ENCODE results near the gene ZMAT5. TPM values are rescaled to one million over a fixed set of nuclear protein-coding genes. Genes with fewer than 3 reads are reported as not detected.

ZMAT5 gene
- total RNA-seq, 5 donors from 2014 or later (not counting 1 experiment from before 2014, with no cell fraction given): 11.2 to 23.1 (median 21.1) TPM

DNA sequence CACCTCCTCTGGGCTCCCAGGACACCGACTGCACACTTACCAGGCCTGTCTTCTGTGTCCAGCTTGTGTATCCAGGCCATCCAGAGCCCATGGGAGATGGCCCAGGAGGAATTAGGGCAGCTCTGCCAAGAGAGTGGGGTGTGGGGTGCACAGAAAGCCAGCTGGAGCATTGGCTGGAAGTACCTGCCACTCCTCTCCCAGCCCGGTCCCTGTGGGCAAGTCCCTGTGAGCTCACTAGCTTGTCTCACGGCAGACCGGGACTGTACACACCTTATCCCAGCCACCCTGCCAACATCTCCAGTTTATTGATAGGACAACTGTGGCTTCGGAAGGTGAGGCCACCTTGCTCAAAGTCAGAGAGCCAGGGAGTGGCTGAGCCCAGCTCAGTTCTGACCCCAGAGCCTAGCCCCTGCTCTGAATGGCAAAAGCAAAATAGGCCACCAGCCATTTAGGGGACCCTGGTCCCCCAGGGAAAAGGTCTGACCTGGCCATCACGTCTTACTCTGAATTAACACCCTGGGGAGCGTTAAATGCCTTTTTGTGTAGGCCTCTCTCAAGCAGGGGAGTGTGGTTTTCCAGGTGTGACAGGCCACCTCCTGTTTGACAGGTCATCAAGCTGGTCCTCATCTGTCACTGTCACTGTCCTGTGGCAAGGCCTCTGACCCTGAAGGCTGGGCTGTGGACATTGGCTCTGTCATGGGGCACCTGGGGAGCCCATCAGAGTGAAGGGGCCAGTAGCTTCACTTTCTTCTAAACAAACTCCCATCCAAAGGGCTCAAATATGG, 15.4 kb upstream of the ZMAT5 start:
- Mint-ChIP-seq H3K36me3 (peaks cover 4% of the 10 kb centered on the region), H3K9me3 (no peaks in the 10 kb centered on the region), H3K4me1 (no peaks in the 10 kb centered on the region), H3K4me3 (no peak overlapping the region), H3K27me3 (no peaks in the 10 kb centered on the region), H3K27ac (no peak overlapping the region)
- DNase-seq (no peak), ATAC-seq (replicated peaks in 1 of 4) (no peak)
- Histone ChIP-seq H3K4me1 (ENCODE audit: control insufficient read depth in 1 of 2, extremely low read depth in 1 of 2, insufficient read depth in 2 of 2, low read length in 2 of 2) (no peaks in the 10 kb centered on the region), H3K4me3 (ENCODE audit: control insufficient read depth in 1 of 2, extremely low read depth in 1 of 2, low read length in 1 of 2) (no peak overlapping the region), H3K9me3 (no peaks in the 10 kb centered on the region), H3K27me3 (replicated peaks in 1 of 2; ENCODE audit: control insufficient read depth in 2 of 2, extremely low read depth in 1 of 2, insufficient read depth in 2 of 2, low read length in 1 of 2) (peaks cover 0 to 2% of the 10 kb centered on the region in 2 experiments), H3K27ac (ENCODE audit: low read length) (no peak overlapping the region), H3K36me3 (ENCODE audit: control insufficient read depth in 2 of 2, extremely low read depth in 1 of 2, insufficient read depth in 1 of 2, low read length in 1 of 2) (peaks cover 0 to under 1% of the 10 kb centered on the region in 2 donors)
- POLR2A ChIA-PET: no interaction called here
- WGBS (ENCODE audit: insufficient coverage): 81% methylated on average over 7 of the region's 7 CpGs
- CTCF ChIA-PET: no interaction called here

DNA sequence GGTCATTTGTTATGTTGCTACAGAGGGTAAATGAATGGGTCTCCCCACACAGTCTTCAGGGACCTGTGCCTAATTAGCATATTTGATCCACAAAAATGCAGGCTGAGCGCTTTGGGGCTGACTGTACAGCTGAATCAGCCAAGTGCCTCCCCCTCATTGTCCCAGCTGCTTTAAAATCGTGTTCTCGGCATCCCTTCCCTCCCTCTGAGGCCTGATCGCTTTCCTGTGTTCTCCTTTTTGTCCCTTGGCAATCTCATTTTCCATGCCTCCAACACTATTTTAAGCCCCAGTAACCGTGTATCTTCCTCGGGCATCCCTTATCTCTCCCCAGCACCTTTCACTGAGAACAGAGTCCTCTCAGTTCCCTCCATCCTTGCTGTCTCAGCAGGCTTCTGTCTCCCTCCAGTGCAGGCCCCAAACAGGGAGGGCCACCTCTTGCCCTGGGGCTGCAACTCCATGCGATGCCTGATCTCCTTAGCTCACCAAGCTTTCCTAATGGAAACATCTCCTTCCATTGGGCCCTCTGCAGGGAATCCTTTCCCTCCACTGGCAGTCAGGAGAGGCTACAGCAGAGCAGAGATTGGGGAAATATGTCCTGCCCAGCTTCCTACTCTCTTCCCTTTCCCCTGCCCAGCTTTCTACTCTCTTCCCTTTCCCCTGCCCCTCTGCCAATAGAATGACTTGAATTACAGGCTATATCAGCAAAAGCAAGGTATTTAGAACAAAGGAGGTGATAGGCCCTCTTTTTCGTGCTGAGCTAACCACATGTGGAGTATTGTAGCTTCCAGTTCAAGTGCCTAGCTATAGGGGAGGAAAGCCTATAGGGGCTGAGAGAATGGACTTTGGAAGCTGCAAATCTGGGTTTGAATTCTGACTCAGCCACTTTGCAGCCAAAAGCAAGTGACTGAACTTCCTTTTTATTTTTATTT, 14.2 kb upstream of the ZMAT5 start:
- peaks cover 0 to 2% of the 10 kb centered on the region in 2 experiments for H3K27me3 ChIP-seq (replicated peaks in 1 of 2; ENCODE audit: control insufficient read depth in 2 of 2, extremely low read depth in 1 of 2, insufficient read depth in 2 of 2, low read length in 1 of 2)
- no peaks in the 10 kb centered on the region for H3K36me3 Mint-ChIP-seq
- no peak overlapping the region for H3K27ac ChIP-seq (ENCODE audit: low read length)
- no peak overlapping the region for H3K4me3 ChIP-seq (ENCODE audit: control insufficient read depth in 1 of 2, extremely low read depth in 1 of 2, low read length in 1 of 2)
- H3K27me3 Mint-ChIP-seq: no peaks in the 10 kb centered on the region
- WGBS (ENCODE audit: insufficient coverage): 63% methylated on average over 8 of the region's 8 CpGs
- DNase-seq (no peak), ATAC-seq (replicated peaks in 1 of 4) (no peak)
- H3K4me3 Mint-ChIP-seq: no peak overlapping the region
- H3K9me3 ChIP-seq: no peaks in the 10 kb centered on the region
- ChIA-PET CTCF (interaction anchor here in 1 of 2 donors (0.7 kb wide), 1 partner anchor 36 kb away, joined by 3 read pairs; no protein-coding TSS in a partner anchor), POLR2A (no interaction called here)
- H3K4me1 ChIP-seq (ENCODE audit: control insufficient read depth in 1 of 2, extremely low read depth in 1 of 2, insufficient read depth in 2 of 2, low read length in 2 of 2): no peaks in the 10 kb centered on the region
- H3K4me1 Mint-ChIP-seq: no peaks in the 10 kb centered on the region
- H3K36me3 ChIP-seq (ENCODE audit: control insufficient read depth in 2 of 2, extremely low read depth in 1 of 2, insufficient read depth in 1 of 2, low read length in 1 of 2): no peaks in the 10 kb centered on the region
- no peaks in the 10 kb centered on the region for H3K9me3 Mint-ChIP-seq
- H3K27ac Mint-ChIP-seq: no peak overlapping the region

DNA sequence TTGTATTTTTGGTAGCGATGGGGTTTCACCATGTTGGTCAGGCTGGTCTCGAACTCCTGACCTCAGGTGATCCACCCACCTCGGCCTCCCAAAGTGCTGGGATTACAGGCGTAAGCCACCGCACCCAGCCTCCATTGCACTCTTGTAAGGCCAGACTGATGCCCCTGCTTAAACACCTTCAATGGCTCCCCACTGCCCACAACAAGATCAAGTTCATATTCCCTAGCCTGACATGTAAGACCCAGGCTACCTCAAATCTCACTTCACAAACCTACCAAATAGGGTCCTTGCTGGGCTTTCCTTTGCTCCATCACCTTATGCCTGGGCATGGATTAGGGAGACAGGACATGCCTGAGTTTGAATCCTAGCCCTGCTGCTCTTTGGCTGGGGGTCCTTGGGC, 13.4 kb upstream of the ZMAT5 start:
- POLR2A ChIA-PET: no interaction called here
- no peak for DNase-seq
- H3K27ac ChIP-seq (ENCODE audit: low read length): no peak overlapping the region
- Mint-ChIP-seq H3K27me3 (no peaks in the 10 kb centered on the region), H3K36me3 (no peaks in the 10 kb centered on the region), H3K27ac (no peak overlapping the region), H3K4me1 (no peaks in the 10 kb centered on the region), H3K4me3 (no peak overlapping the region), H3K9me3 (no peaks in the 10 kb centered on the region)
- peaks cover 0 to 2% of the 10 kb centered on the region in 2 experiments for H3K27me3 ChIP-seq (replicated peaks in 1 of 2; ENCODE audit: control insufficient read depth in 2 of 2, extremely low read depth in 1 of 2, insufficient read depth in 2 of 2, low read length in 1 of 2)
- no peak for ATAC-seq (replicated peaks in 1 of 4)
- WGBS (ENCODE audit: insufficient coverage): 91% methylated on average over 4 of the region's 5 CpGs
- H3K4me1 ChIP-seq (ENCODE audit: control insufficient read depth in 1 of 2, extremely low read depth in 1 of 2, insufficient read depth in 2 of 2, low read length in 2 of 2): no peaks in the 10 kb centered on the region
- H3K4me3 ChIP-seq (ENCODE audit: control insufficient read depth in 1 of 2, extremely low read depth in 1 of 2, low read length in 1 of 2): no peak overlapping the region
- CTCF ChIA-PET: no interaction called here
- no peaks in the 10 kb centered on the region for H3K36me3 ChIP-seq (ENCODE audit: control insufficient read depth in 2 of 2, extremely low read depth in 1 of 2, insufficient read depth in 1 of 2, low read length in 1 of 2)
- no peaks in the 10 kb centered on the region for H3K9me3 ChIP-seq

GRCh38 chr22:29773233-29773632, 6.4 kb upstream of the ZMAT5 start:
- H3K4me3 Mint-ChIP-seq: no peak overlapping the region
- ChIA-PET CTCF (interaction anchor here in 1 of 2 donors (0.7 kb wide), 1 partner anchor 232 kb away, joined by 4 read pairs; no protein-coding TSS in a partner anchor), POLR2A (interaction anchor here (0.6 kb wide), 3 partner anchors 469 to 1535 kb away, joined by 4 to 10 read pairs (median 5); no protein-coding TSS in a partner anchor)
- no peak overlapping the region for H3K27ac ChIP-seq (ENCODE audit: low read length)
- ATAC-seq (replicated peaks in 1 of 4): no peak
- H3K27ac Mint-ChIP-seq: no peak overlapping the region
- H3K27me3 Mint-ChIP-seq: no peaks in the 10 kb centered on the region
- peaks cover 9 to 26% of the 10 kb centered on the region in 2 donors for H3K36me3 ChIP-seq (ENCODE audit: control insufficient read depth in 2 of 2, extremely low read depth in 1 of 2, insufficient read depth in 1 of 2, low read length in 1 of 2)
- no peaks in the 10 kb centered on the region for H3K9me3 ChIP-seq
- 100% methylated on average over 2 of the region's 2 CpGs for WGBS (ENCODE audit: insufficient coverage)
- no peaks in the 10 kb centered on the region for H3K27me3 ChIP-seq (replicated peaks in 1 of 2; ENCODE audit: control insufficient read depth in 2 of 2, extremely low read depth in 1 of 2, insufficient read depth in 2 of 2, low read length in 1 of 2)
- peaks cover 20% of the 10 kb centered on the region for H3K36me3 Mint-ChIP-seq
- H3K4me1 Mint-ChIP-seq: peaks cover 10 to 16% (median 10%) of the 10 kb centered on the region in 3 donors
- peaks cover 1 to 6% of the 10 kb centered on the region in 2 experiments for H3K4me1 ChIP-seq (ENCODE audit: control insufficient read depth in 1 of 2, extremely low read depth in 1 of 2, insufficient read depth in 2 of 2, low read length in 2 of 2)
- no peak overlapping the region for H3K4me3 ChIP-seq (ENCODE audit: control insufficient read depth in 1 of 2, extremely low read depth in 1 of 2, low read length in 1 of 2)
- no peaks in the 10 kb centered on the region for H3K9me3 Mint-ChIP-seq
- no peak for DNase-seq

- H3K27ac ChIP-seq (ENCODE audit: low read length): no peak overlapping the region
- peaks cover 6 to 13% of the 10 kb centered on the region in 2 experiments for H3K4me1 ChIP-seq (ENCODE audit: control insufficient read depth in 1 of 2, extremely low read depth in 1 of 2, insufficient read depth in 2 of 2, low read length in 2 of 2)
- peaks cover 9 to 26% of the 10 kb centered on the region in 2 donors for H3K36me3 ChIP-seq (ENCODE audit: control insufficient read depth in 2 of 2, extremely low read depth in 1 of 2, insufficient read depth in 1 of 2, low read length in 1 of 2)
- POLR2A ChIA-PET: interaction anchor here in 1 of 2 donors (0.5 kb wide), 1 partner anchor 86 kb away, joined by 3 read pairs; no protein-coding TSS in a partner anchor
- DNase-seq (no peak), ATAC-seq (replicated peaks in 1 of 4) (no peak)
- H3K27ac Mint-ChIP-seq: no peak overlapping the region
- no peak overlapping the region for H3K4me3 ChIP-seq (ENCODE audit: control insufficient read depth in 1 of 2, extremely low read depth in 1 of 2, low read length in 1 of 2)
- WGBS (ENCODE audit: insufficient coverage): 80% methylated on average over 1 of the region's 5 CpGs
- no peaks in the 10 kb centered on the region for H3K27me3 Mint-ChIP-seq
- H3K36me3 Mint-ChIP-seq: peaks cover 20% of the 10 kb centered on the region
- peaks cover 20 to 27% (median 20%) of the 10 kb centered on the region in 3 donors for H3K4me1 Mint-ChIP-seq
- H3K9me3 Mint-ChIP-seq: no peaks in the 10 kb centered on the region
- CTCF ChIA-PET: no interaction called here
- H3K4me3 Mint-ChIP-seq: no peak overlapping the region
- H3K27me3 ChIP-seq (replicated peaks in 1 of 2; ENCODE audit: control insufficient read depth in 2 of 2, extremely low read depth in 1 of 2, insufficient read depth in 2 of 2, low read length in 1 of 2): no peaks in the 10 kb centered on the region
- H3K9me3 ChIP-seq: no peaks in the 10 kb centered on the region
Observed at GRCh38 chr22:29772170-29772641, 5.4 kb upstream of the ZMAT5 start.

DNA sequence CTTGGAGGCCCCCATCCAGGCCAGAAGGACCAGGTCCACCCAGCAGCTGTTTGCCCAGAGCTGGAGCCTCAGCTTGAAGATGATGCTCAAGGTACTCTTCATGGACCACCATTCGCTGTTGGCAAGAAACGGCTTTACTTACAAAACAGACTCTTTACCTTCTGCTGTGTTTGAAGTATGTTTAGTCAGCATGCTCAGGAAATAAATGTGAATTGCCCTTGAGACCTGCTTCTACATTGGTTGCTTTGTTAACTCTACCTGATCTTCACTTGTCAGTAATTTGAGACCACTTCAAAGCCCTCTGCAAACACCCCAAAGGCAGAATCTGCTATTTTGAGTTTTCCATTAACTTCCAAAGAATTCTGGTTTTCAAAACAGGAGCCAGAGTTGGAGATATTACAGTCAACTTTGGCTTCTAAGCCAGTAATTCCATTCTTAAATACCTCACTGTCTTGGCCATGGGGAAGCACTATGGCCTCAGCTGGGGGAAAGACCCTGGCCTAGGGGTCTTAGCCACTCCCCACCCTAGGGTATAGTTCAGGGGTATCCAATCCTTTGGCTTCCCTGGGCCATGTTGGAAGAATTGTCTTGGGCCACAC, 3.0 kb upstream of the ZMAT5 start:
- Mint-ChIP-seq H3K4me1 (peaks cover 39 to 48% (median 42%) of the 10 kb centered on the region in 3 donors), H3K4me3 (no peak overlapping the region), H3K27me3 (no peaks in the 10 kb centered on the region), H3K27ac (no peak overlapping the region), H3K36me3 (peaks cover 20% of the 10 kb centered on the region), H3K9me3 (no peaks in the 10 kb centered on the region)
- H3K27me3 ChIP-seq (replicated peaks in 1 of 2; ENCODE audit: control insufficient read depth in 2 of 2, extremely low read depth in 1 of 2, insufficient read depth in 2 of 2, low read length in 1 of 2): no peaks in the 10 kb centered on the region
- WGBS (ENCODE audit: insufficient coverage): no CpG with 5 or more reads among the region's 2 CpGs
- ATAC-seq (replicated peaks in 1 of 4) (no peak), DNase-seq (no peak)
- H3K4me3 ChIP-seq (ENCODE audit: control insufficient read depth in 1 of 2, extremely low read depth in 1 of 2, low read length in 1 of 2): no peak overlapping the region
- H3K4me1 ChIP-seq (ENCODE audit: control insufficient read depth in 1 of 2, extremely low read depth in 1 of 2, insufficient read depth in 2 of 2, low read length in 2 of 2): peaks cover 12 to 27% of the 10 kb centered on the region in 2 experiments
- ChIA-PET POLR2A (interaction anchor here in 1 of 2 donors (0.6 to 0.7 kb wide), 3 partner anchors 10 to 182 kb away, joined by 3 to 5 read pairs (median 5); no protein-coding TSS in a partner anchor), CTCF (no interaction called here)
- H3K9me3 ChIP-seq: no peaks in the 10 kb centered on the region
- peaks cover 9 to 26% of the 10 kb centered on the region in 2 donors for H3K36me3 ChIP-seq (ENCODE audit: control insufficient read depth in 2 of 2, extremely low read depth in 1 of 2, insufficient read depth in 1 of 2, low read length in 1 of 2)
- H3K27ac ChIP-seq (ENCODE audit: low read length): no peak overlapping the region

Measured in T-cell (primary cell).